GM06990 (cell line): ENCODE data around the gene GAS2.

ENCODE experiments used
- DNase-seq: peaks from one replicate; pipeline ENCODE4 v3.0.0-alpha.2; 2011; ENCODE audit not compliant: insufficient read length; ENCODE audit errors: extremely low read depth
- H3K27me3 ChIP-seq: replicated peaks from 2 replicates; pipeline ENCODE4 v1.6.0; 2011; ENCODE audit warnings: low read length; ENCODE audit not compliant: control insufficient read depth, insufficient read depth
- H3K36me3 ChIP-seq: 2 replicates; pipeline ENCODE4 v1.5.1; 2011; ENCODE audit warnings: low read length; ENCODE audit not compliant: control insufficient read depth, insufficient read depth
- H3K4me3 ChIP-seq: replicated peaks from 2 replicates; pipeline ENCODE4 v1.5.1; 2011; ENCODE audit warnings: low read depth, mild to moderate bottlenecking, control low read depth, low read length
- CTCF ChIP-seq: IDR thresholded peaks from 2 replicates; pipeline ENCODE4 v1.5.1; 2011; ENCODE audit warnings: low read length, control low read depth, mild to moderate bottlenecking, inconsistent platforms; ENCODE audit not compliant: insufficient read depth, poor library complexity, severe bottlenecking

The GAS2 gene

DNA sequence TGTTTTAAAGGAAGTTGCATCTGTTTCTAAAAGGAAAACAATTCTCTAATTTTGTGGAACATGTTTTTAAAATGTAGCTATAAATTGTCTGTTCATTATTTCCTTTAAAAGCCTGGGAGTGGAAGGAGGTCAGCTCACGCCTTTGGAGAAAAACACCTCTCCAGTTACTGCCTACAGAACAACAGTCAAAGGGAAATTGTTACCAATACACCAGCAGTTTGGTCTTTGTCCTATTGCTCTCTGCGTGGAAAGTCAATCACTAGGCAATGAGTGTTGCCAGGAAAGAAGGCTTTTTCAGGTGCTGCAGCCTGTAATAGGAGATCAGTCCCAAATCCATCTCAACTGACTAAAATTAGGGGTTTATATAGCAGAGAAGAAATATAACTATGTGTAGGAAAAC, 141.0 kb downstream of the GAS2 start:
- H3K27me3 ChIP-seq: no peaks in the 10 kb centered on the region
- no peak overlapping the region for H3K4me3 ChIP-seq
- H3K36me3 ChIP-seq: no peaks in the 10 kb centered on the region
- DNase-seq: no peak
- no peak for TF ChIP-seq CTCF

- TF ChIP-seq CTCF: no peak
- peak; percentile 48 for DNase-seq
- Histone ChIP-seq H3K27me3 (no peaks in the 10 kb centered on the region), H3K4me3 (no peak overlapping the region), H3K36me3 (no peaks in the 10 kb centered on the region)
Measured at GRCh38 chr11:22807855-22808570, 141.6 kb downstream of the GAS2 start.

GRCh38 chr11:22808571-22809197, 142.3 kb downstream of the GAS2 start:
- H3K4me3 ChIP-seq: no peak overlapping the region
- no peak for DNase-seq
- H3K27me3 ChIP-seq: no peaks in the 10 kb centered on the region
- H3K36me3 ChIP-seq: no peaks in the 10 kb centered on the region
- TF ChIP-seq CTCF: no peak

DNA sequence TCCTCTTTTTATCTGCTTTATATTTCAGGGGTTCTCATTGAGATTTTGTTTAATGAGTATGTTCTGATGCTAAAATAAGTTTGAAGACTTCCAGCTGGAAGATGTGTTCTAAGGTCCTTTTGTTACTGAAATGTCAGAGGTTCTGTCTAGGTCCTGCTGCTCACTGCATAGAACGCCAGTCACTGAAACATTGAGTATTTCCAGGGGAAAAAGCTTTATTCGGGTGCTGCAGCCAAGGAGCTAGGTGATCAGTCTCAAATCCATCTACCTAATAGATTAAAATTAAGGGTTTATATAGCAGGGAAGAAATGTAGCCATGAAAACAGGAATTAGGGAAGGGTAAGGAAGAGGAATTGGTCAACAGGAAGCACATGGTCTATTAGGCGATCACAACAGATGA, 143.5 kb downstream of the GAS2 start:
- Histone ChIP-seq H3K36me3 (no peaks in the 10 kb centered on the region), H3K27me3 (no peaks in the 10 kb centered on the region), H3K4me3 (no peak overlapping the region)
- TF ChIP-seq CTCF: no peak
- DNase-seq: no peak

- H3K36me3 ChIP-seq: peaks cover 3% of the 10 kb centered on the region
- no peak overlapping the region for H3K4me3 ChIP-seq
- no peak for TF ChIP-seq CTCF
Measured at GRCh38 chr11:22822203-22822602, 155.8 kb downstream of the GAS2 start.

More at GRCh38 chr11:22822203-22822602, 155.8 kb downstream of the GAS2 start:
- no peaks in the 10 kb centered on the region for H3K27me3 ChIP-seq
- no peak for DNase-seq
